Coronary artery (tissue), 2 donors: ENCODE results near the gene TPGS2.

Experiments used
- DNase-seq: peaks from one replicate; pipeline ENCODE4 v3.0.0-alpha.2; 2017; ENCODE audit warnings: low spot score
- H3K27ac ChIP-seq, 2 donors: fragments of 200-600 bp; sonication (generic); one replicate each; pipeline ENCODE4 v1.5.1; 2016 to 2019
- H3K4me3 ChIP-seq: fragments of 200-600 bp; sonication (generic); 2 replicates; pipeline ENCODE4 v1.5.1; 2016; ENCODE audit warnings: mild to moderate bottlenecking, moderate library complexity
- CTCF ChIP-seq: fragments of 200-600 bp; sonication (generic); IDR thresholded peaks from one replicate; pipeline ENCODE4 v1.5.1; 2019; ENCODE audit warnings: antibody characterized with exemption

The TPGS2 gene

GRCh38 chr18:36744261-36744876 is 84.4 kb downstream of the TPGS2 start:
- no peak overlapping the region for H3K27ac ChIP-seq
- no peak overlapping the region for H3K4me3 ChIP-seq
- no peak for DNase-seq
- TF ChIP-seq CTCF = no peak
